MCF 10A (cell line): Measurements from ENCODE around the gene KIF9. TPM values are rescaled to one million over a fixed set of nuclear protein-coding genes. Genes with fewer than 3 reads are reported as not detected.

Experiments
- BruUV-seq: library from RNA; stranded (reverse); fragments of 400-500 nt; replicated peaks from 2 replicates; lab custom pipeline; 2021; lab: Mats Ljungman, UMichigan
- CTCF ChIA-PET: fragments of 300-600 bp; sonication (Branson Sonifier 250); formaldehyde crosslinking; extraction: SDS; loops from one replicate; lab custom pipeline; 2021; ENCODE audit warnings: antibody characterized with exemption, inconsistent platforms; lab: Yijun Ruan, JAX
- POLR2A ChIA-PET: fragments of 300-600, 350-650 bp; sonication (Branson Sonifier 250); formaldehyde crosslinking; extraction: SDS; loops from one replicate; lab custom pipeline; 2020; ENCODE audit warnings: antibody characterized with exemption, inconsistent platforms; lab: Yijun Ruan, JAX
- DNase-seq: peaks from one replicate; pipeline ENCODE4 v3.0.0-alpha.2; 2018; ENCODE audit not compliant: unreplicated experiment
- H3K27ac Mint-ChIP-seq: one replicate; pipeline ENCODE4 v1.8.0; 2022; ENCODE audit warnings: mild to moderate bottlenecking, low read depth, mixed read lengths; ENCODE audit not compliant: unreplicated experiment
- H3K27me3 Mint-ChIP-seq: one replicate; pipeline ENCODE4 v1.8.0; 2022; ENCODE audit warnings: mixed read lengths; ENCODE audit not compliant: insufficient read depth, unreplicated experiment
- H3K36me3 Mint-ChIP-seq: one replicate; pipeline ENCODE4 v1.8.0; 2022; ENCODE audit warnings: mild to moderate bottlenecking, moderate library complexity, mixed read lengths; ENCODE audit not compliant: insufficient read depth, unreplicated experiment
- H3K4me1 Mint-ChIP-seq: one replicate; pipeline ENCODE4 v1.8.0; 2022; ENCODE audit warnings: mixed read lengths; ENCODE audit not compliant: insufficient read depth, unreplicated experiment
- H3K4me3 Mint-ChIP-seq: one replicate; pipeline ENCODE4 v1.8.0; 2022; ENCODE audit warnings: mild to moderate bottlenecking, moderate library complexity, mixed read lengths; ENCODE audit not compliant: unreplicated experiment
- H3K9me3 Mint-ChIP-seq: one replicate; pipeline ENCODE4 v1.8.0; 2022; ENCODE audit warnings: mixed read lengths; ENCODE audit not compliant: unreplicated experiment
- CTCF ChIP-seq: fragments of 200-600 bp; IDR thresholded peaks from one replicate; pipeline ENCODE4 v1.8.0; 2022; ENCODE audit warnings: antibody characterized with exemption, mild to moderate bottlenecking; ENCODE audit not compliant: unreplicated experiment
- intact Hi-C: fragments of 100-400 bp; cut with micrococcal nuclease; formaldehyde crosslinking; loops from 2 replicates; pipeline ENCODE4 v1.14.1; 2022
- total RNA-seq: library from RNA; stranded (reverse); gene quantifications from 2 replicates; pipeline ENCODE4 v1.2.3, GENCODE V29; 2022

KIF9 gene
- total RNA-seq, 1 experiment from 2014 or later, result 9.5 TPM

DNA sequence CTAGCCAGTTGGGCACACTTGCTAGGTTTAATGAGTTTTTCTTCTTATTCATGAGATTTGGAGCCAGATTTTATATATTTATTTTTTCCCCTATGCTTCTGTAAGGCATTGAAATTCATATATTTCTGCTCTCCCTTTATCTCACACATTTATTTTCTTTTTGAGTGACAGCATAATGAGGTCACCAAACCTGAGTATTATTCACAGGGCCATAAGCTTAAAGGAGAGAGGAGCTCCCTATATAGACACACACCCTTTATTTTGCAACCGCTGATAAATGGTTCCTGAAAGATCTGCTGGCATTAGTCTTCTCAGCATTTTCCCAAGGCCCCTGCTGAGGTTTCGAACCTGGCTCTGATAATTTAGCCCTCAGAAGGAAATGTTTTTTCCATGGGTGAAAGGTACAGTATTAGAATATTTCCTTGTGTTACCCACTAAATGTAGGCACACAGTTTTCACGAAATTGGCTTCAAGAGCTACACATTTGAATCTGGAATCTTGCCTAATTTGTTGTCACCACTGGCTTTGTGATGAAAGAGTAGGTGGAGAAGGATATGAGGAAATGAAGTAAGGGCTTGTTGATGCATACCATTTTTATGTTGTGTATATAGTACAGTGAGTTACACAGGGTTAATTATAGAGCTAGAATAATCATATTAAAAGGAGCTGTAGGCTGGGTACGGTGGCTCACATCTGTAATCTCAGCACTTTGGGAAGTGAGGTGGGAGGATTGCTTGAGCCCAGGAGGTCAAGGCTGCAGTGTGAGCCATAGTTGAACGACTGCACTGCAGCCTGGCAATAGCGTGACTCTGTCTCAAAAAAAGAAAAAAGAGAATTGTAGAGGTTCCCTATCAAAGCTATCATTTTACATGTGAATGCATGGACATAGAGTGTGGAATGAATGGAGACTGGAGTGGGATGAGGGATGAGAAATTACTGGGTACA, 6.6 kb upstream of the KIF9 start:
- intact Hi-C loops, result loop anchor here (10.0 kb wide), 1 partner anchor 124 kb away; the partner anchor contains the start of gene SETD2
- Mint-ChIP-seq H3K27ac (no peak overlapping the region), H3K36me3 (peaks cover 18% of the 10 kb centered on the region), H3K9me3 (no peaks in the 10 kb centered on the region), H3K4me1 (peaks cover 15% of the 10 kb centered on the region), H3K27me3 (no peaks in the 10 kb centered on the region), H3K4me3 (no peak overlapping the region)
- POLR2A ChIA-PET, result interaction anchor here (1.5 to 1.7 kb wide), 2 partner anchors 10 to 12 kb away, joined by 4 to 6 read pairs; no protein-coding TSS in a partner anchor
- no TSS peak for BruUV-seq
- no peak for TF ChIP-seq CTCF
- peak; percentile 36 for DNase-seq
- CTCF ChIA-PET, result interaction anchor here (0.5 to 1.9 kb wide), 3 partner anchors 35 to 423 kb away, joined by 3 to 6 read pairs (median 3); no protein-coding TSS in a partner anchor

DNA sequence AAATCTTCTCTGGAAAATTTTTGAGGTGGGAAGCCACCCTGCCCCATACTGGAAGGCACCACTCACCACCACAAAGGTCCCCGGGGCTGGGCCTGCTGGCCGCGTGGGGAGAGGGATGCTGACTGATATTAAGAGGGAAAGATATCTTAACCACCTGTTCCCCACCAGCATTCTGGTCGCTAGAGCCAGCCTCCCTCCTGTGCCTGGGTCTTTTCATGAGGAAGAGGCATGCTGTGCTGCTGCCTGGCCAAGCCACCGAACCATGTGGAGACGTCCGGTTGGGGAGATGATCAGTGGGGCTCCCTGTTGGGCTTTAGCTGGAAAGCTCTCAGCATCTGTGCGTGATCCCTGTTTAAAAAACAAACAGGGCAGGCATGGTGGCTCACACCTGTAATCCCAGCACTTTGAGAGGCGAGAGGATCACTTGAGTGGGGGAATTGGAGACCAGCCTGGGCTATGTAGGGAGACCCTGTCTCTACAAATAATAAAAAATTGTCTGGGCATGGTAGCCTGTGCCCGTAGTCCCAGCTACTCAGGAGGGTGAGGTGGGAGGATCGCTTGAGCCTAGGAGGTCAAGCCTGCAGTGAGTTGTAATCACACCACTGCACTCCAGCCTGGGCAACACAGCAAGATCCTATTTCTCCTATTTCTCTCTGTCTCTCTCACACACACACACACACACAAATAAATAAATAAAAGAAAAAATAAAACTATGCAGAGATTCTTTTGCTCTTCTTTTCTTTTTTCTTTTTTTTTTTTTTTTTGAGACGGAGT, 1.2 kb upstream of the KIF9 start:
- DNase-seq, result peak; percentile 11
- ChIA-PET CTCF (no interaction called here), POLR2A (interaction anchor here (0.6 to 3.3 kb wide), 6 partner anchors 9 to 120 kb away, joined by 3 to 29 read pairs (median 8); partner anchors contain the start of genes PTPN23 and SETD2)
- H3K9me3 Mint-ChIP-seq, result no peaks in the 10 kb centered on the region
- intact Hi-C loops, result loop anchor here (5.0 to 10.0 kb wide), 2 partner anchors 99 to 119 kb away; partner anchors contain the start of genes PTPN23 and SETD2
- no peak for TF ChIP-seq CTCF
- H3K4me3 Mint-ChIP-seq, result peak overlapping the region; percentile 93
- H3K4me1 Mint-ChIP-seq, result peaks cover 24% of the 10 kb centered on the region
- no peaks in the 10 kb centered on the region for H3K27me3 Mint-ChIP-seq
- TSS peak; percentile 65 for BruUV-seq
- H3K36me3 Mint-ChIP-seq, result peaks cover 17% of the 10 kb centered on the region
- H3K27ac Mint-ChIP-seq, result peak overlapping the region; percentile 100

GRCh38 chr3:47283193-47283537, 566 bp upstream of the KIF9 start:
- ChIA-PET CTCF (interaction anchor here (0.5 to 0.9 kb wide), 3 partner anchors 41 to 227 kb away, joined by 3 to 4 read pairs (median 4); no protein-coding TSS in a partner anchor), POLR2A (interaction anchor here (0.6 to 3.3 kb wide), 11 partner anchors 10 to 805 kb away, joined by 3 to 29 read pairs (median 4); partner anchors contain the start of genes PTPN23 and SETD2)
- intact Hi-C loops, result loop anchor here (5.0 to 10.0 kb wide), 2 partner anchors 99 to 118 kb away; partner anchors contain the start of genes PTPN23 and SETD2
- H3K9me3 Mint-ChIP-seq, result no peaks in the 10 kb centered on the region
- peaks cover 24% of the 10 kb centered on the region for H3K4me1 Mint-ChIP-seq
- TF ChIP-seq CTCF, result no peak
- no TSS peak for BruUV-seq
- H3K27me3 Mint-ChIP-seq, result no peaks in the 10 kb centered on the region
- peak overlapping the region; percentile 93 for H3K4me3 Mint-ChIP-seq
- DNase-seq, result no peak
- peaks cover 13% of the 10 kb centered on the region for H3K36me3 Mint-ChIP-seq
- H3K27ac Mint-ChIP-seq, result peak overlapping the region; percentile 100
